CD8-positive, alpha-beta memory T cell (primary cell): ENCODE data around the gene PRMT7. TPM values are rescaled to one million over a fixed set of nuclear protein-coding genes. Genes with fewer than 3 reads are reported as not detected.
A peak's percentile ranks its signal among the peaks of the same experiment; 100 is the strongest.

Experiments used
- CTCF ChIA-PET: fragments of 350-600 bp; sonication (Branson Sonifier 250); formaldehyde crosslinking; loops from one replicate; lab custom pipeline; 2021; ENCODE audit warnings: antibody characterized with exemption; lab: Charles Lee
- POLR2A ChIA-PET: fragments of 350-600 bp; sonication (Branson Sonifier 250); formaldehyde crosslinking; loops from one replicate; lab custom pipeline; 2021; ENCODE audit warnings: antibody characterized with exemption; lab: Charles Lee
- DNase-seq, 5 donors: peaks; one replicate each; pipeline versions ENCODE4 v3.0.0 to v3.0.0-alpha.2; 2020 to 2022; ENCODE audit warnings: mixed read lengths in 1 of 5
- H3K27ac ChIP-seq: one replicate; pipeline ENCODE4 v1.7.0; 2013; ENCODE audit warnings: low read depth, mild to moderate bottlenecking, low read length, moderate library complexity
- H3K27me3 ChIP-seq: 2 replicates; pipeline ENCODE4 v1.7.0; 2013; ENCODE audit warnings: low read length, mild to moderate bottlenecking; ENCODE audit not compliant: insufficient read depth, poor library complexity, severe bottlenecking
- H3K36me3 ChIP-seq: 2 replicates; pipeline ENCODE4 v1.7.0; 2013; ENCODE audit warnings: mild to moderate bottlenecking, low read length, moderate library complexity; ENCODE audit not compliant: insufficient read depth
- H3K4me1 ChIP-seq: 2 replicates; pipeline ENCODE4 v1.7.0; 2013; ENCODE audit warnings: mild to moderate bottlenecking, low read length, moderate library complexity; ENCODE audit not compliant: insufficient read depth
- H3K4me3 ChIP-seq: 2 replicates; pipeline ENCODE4 v1.7.0; 2013; ENCODE audit warnings: mild to moderate bottlenecking, low read length
- H3K9me3 ChIP-seq: 2 replicates; pipeline ENCODE4 v1.7.0; 2013; ENCODE audit warnings: mild to moderate bottlenecking, low read length
- H3K27ac Mint-ChIP-seq, 8 donors: one replicate each; pipeline ENCODE4 v1.8.0; 2020 to 2021; ENCODE audit warnings: mixed read lengths in 8 of 8, mild to moderate bottlenecking in 6 of 8, inconsistent platforms in 3 of 8, moderate library complexity in 3 of 8
- H3K27me3 Mint-ChIP-seq, 2 donors: one replicate each; pipeline ENCODE4 v1.8.0; 2020 to 2021; ENCODE audit warnings: mixed read lengths in 2 of 2, mild to moderate bottlenecking in 1 of 2, moderate library complexity in 1 of 2
- H3K36me3 Mint-ChIP-seq, 3 donors: one replicate each; pipeline ENCODE4 v1.8.0; 2020 to 2021; ENCODE audit warnings: mixed read lengths in 3 of 3, inconsistent platforms in 1 of 3, mild to moderate bottlenecking in 1 of 3
- H3K4me1 Mint-ChIP-seq, 3 donors: one replicate each; pipeline ENCODE4 v1.8.0; 2020 to 2021; ENCODE audit warnings: mixed read lengths in 3 of 3, inconsistent platforms in 1 of 3, mild to moderate bottlenecking in 1 of 3
- H3K4me3 Mint-ChIP-seq, 7 donors: one replicate each; pipeline ENCODE4 v1.8.0; 2020 to 2021; ENCODE audit warnings: mixed read lengths in 7 of 7, mild to moderate bottlenecking in 6 of 7, moderate library complexity in 4 of 7, inconsistent platforms in 2 of 7
- H3K9me3 Mint-ChIP-seq, 5 donors: one replicate each; pipeline ENCODE4 v1.8.0; 2020 to 2022; ENCODE audit warnings: mixed read lengths in 5 of 5, mild to moderate bottlenecking in 3 of 5, moderate library complexity in 2 of 5, inconsistent platforms in 1 of 5
- polyA plus RNA-seq: library from polyadenylated mRNA; unstranded; fragments of 300-500 nt; fragmentation: Illumina TruSeq; gene quantifications from one replicate; pipeline ENCODE4 v1.2.3, GENCODE V29; 2021
- total RNA-seq, 2 experiments: library from RNA; stranded (reverse); gene quantifications; one replicate each; pipeline ENCODE4 v1.2.3, GENCODE V29; 2021

PRMT7 gene
- total and polyA plus RNA-seq, 3 experiments from 2014 or later = 41.8 to 67.5 (median 61.1) TPM

DNA sequence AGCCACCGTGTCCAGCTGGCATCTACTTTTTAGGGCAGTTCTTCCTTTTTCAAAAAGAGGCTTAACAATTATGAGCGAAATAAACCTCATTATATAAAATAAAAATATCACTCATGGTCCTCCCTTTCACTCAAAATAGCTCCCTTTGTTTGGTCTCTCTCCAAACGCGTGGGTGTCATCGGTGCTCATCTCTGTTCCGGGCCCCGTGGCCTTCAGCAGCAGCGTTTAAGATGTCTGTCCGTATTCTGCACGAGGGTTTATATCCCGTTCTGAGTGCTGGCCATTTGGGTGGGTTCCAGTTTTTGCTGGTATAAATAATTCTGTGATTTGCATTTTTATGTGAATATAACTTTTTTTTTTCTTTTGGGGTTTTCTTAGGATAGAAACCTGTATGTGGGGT lies 33.4 kb downstream of the PRMT7 start:
- Mint-ChIP-seq H3K4me1 (peaks cover 0 to 15% (median 3%) of the 10 kb centered on the region in 3 donors), H3K36me3 (peaks cover 14 to 90% (median 32%) of the 10 kb centered on the region in 3 donors), H3K4me3 (no peak overlapping the region), H3K9me3 (no peaks in the 10 kb centered on the region), H3K27ac (no peak overlapping the region), H3K27me3 (no peaks in the 10 kb centered on the region)
- no peak for DNase-seq
- Histone ChIP-seq H3K27me3 (no peaks in the 10 kb centered on the region), H3K4me3 (no peak overlapping the region), H3K9me3 (no peaks in the 10 kb centered on the region), H3K4me1 (no peaks in the 10 kb centered on the region), H3K36me3 (peaks cover 34% of the 10 kb centered on the region), H3K27ac (no peak overlapping the region)
- ChIA-PET CTCF (interaction anchor here (1.1 to 2.3 kb wide), 3 partner anchors 15 to 80 kb away, joined by 3 to 7 read pairs (median 3); partner anchors contain the start of gene SLC7A6), POLR2A (interaction anchor here (0.6 kb wide), 1 partner anchor 600 kb away, joined by 3 read pairs; no protein-coding TSS in a partner anchor)

DNA sequence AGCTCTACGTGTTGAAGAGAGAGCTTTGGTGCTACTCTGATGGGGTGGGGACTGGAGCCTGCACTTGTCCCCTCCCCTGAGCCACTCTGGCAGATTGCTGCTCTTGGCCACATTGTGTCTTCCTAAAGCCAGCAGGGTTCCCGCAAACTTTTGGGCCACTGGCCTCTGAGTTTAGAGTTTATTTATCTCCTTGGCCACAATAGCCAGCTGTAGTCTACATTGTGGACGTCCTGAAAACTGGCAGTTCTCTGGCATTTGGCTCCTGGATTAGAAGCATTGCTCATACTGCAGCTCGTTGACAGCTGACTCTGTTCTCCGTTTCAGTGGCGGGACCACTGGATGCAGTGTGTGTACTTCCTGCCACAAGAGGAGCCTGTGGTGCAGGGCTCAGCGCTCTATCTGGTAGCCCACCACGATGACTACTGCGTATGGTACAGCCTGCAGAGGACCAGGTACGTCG lies 34.6 kb downstream of the PRMT7 start:
- Mint-ChIP-seq H3K27ac (peak overlapping the region in 1 of 8 donors; percentile 46), H3K9me3 (no peaks in the 10 kb centered on the region), H3K36me3 (peaks cover 17 to 89% (median 28%) of the 10 kb centered on the region in 3 donors), H3K27me3 (no peaks in the 10 kb centered on the region), H3K4me3 (no peak overlapping the region), H3K4me1 (peaks cover 0 to 15% (median 3%) of the 10 kb centered on the region in 3 donors)
- no peak for DNase-seq
- POLR2A ChIA-PET = no interaction called here
- no peak overlapping the region for H3K4me3 ChIP-seq
- H3K4me1 ChIP-seq = no peaks in the 10 kb centered on the region
- no peak overlapping the region for H3K27ac ChIP-seq
- H3K27me3 ChIP-seq = no peaks in the 10 kb centered on the region
- CTCF ChIA-PET = interaction anchor here (2.3 kb wide), 1 partner anchor 81 kb away, joined by 7 read pairs; the partner anchor contains the start of gene SLC7A6
- H3K36me3 ChIP-seq = peaks cover 29% of the 10 kb centered on the region
- no peaks in the 10 kb centered on the region for H3K9me3 ChIP-seq

DNA sequence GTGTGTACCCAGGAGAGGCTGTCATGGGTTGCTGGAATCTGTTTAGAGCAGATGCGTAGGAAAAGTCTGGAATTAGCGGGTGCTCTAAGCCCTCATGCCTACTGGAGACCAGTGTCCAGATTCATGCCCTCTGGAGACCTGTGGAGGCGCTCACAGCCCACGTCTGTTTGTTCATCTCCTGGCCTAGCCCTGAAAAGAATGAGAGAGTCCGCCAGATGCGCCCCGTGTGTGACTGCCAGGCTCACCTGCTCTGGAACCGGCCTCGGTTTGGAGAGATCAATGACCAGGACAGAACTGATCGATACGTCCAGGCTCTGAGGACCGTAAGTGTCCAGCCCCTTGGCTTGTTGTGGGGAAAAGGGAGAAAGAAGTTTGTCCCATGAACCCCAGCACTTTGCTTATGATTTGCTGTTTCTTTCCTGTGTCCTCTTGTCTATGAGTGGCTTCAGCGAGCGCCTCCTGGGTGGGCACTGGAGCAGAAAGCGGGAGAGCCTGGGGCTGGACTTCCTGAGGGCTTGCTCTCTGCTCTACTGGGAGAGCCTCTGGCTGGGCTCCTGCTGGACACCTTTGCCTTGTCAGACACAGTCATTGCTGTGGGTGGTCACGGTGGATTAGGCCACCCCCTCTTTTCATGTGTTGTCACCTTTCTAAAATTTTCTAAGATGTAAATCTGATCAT lies 35.3 kb downstream of the PRMT7 start:
- Mint-ChIP-seq H3K4me1 (peaks cover 0 to 15% (median 3%) of the 10 kb centered on the region in 3 donors), H3K27ac (peak overlapping the region in 1 of 8 donors; percentile 90), H3K9me3 (no peaks in the 10 kb centered on the region), H3K36me3 (peaks cover 12 to 87% (median 24%) of the 10 kb centered on the region in 3 donors), H3K4me3 (no peak overlapping the region), H3K27me3 (no peaks in the 10 kb centered on the region)
- no peak overlapping the region for H3K27ac ChIP-seq
- H3K4me1 ChIP-seq = no peaks in the 10 kb centered on the region
- no peak overlapping the region for H3K4me3 ChIP-seq
- H3K27me3 ChIP-seq = no peaks in the 10 kb centered on the region
- H3K36me3 ChIP-seq = peaks cover 27% of the 10 kb centered on the region
- H3K9me3 ChIP-seq = no peaks in the 10 kb centered on the region
- ChIA-PET POLR2A (no interaction called here), CTCF (interaction anchor here (2.3 kb wide), 1 partner anchor 82 kb away, joined by 7 read pairs; the partner anchor contains the start of gene SLC7A6)
- DNase-seq = no peak

DNA sequence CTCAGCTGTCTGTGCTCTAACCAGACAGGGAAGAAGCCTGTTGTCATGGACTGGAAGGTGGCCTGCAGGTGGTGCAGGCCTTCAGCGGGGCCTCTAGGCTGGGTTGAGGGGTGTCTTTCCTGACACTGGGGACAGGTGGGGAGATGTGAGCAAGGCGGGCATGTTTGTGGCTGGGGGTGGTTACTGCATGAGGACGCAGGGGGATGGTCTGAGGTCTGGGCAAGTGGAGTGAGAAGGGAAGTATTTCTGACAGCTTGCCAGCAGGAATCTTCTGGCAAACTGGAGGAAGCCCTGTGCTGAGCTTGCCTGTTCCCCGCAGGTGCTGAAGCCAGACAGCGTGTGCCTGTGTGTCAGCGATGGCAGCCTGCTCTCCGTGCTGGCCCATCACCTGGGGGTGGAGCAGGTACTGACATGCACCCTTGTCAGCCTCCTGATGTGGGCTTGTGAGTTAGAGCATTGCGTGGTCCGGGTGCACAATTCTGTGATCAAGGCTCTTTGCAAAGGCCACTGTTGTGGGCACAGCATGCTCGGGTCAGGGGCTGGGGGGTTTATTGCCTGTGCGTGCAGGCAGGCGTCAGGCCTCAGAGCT lies 36.2 kb downstream of the PRMT7 start:
- Histone ChIP-seq H3K4me3 (no peak overlapping the region), H3K36me3 (peaks cover 26% of the 10 kb centered on the region), H3K4me1 (no peaks in the 10 kb centered on the region), H3K27ac (no peak overlapping the region), H3K9me3 (no peaks in the 10 kb centered on the region), H3K27me3 (no peaks in the 10 kb centered on the region)
- Mint-ChIP-seq H3K9me3 (no peaks in the 10 kb centered on the region), H3K27ac (peak overlapping the region in 2 of 8 donors; percentile 36 to 90), H3K4me1 (peaks cover 0 to 15% (median 3%) of the 10 kb centered on the region in 3 donors), H3K4me3 (no peak overlapping the region), H3K36me3 (peaks cover 12 to 87% (median 22%) of the 10 kb centered on the region in 3 donors), H3K27me3 (no peaks in the 10 kb centered on the region)
- ChIA-PET CTCF (interaction anchor here (1.0 to 1.2 kb wide), 2 partner anchors 9 to 18 kb away, joined by 3 read pairs; no protein-coding TSS in a partner anchor), POLR2A (interaction anchor here (1.0 kb wide), 1 partner anchor 13 kb away, joined by 3 read pairs; no protein-coding TSS in a partner anchor)
- no peak for DNase-seq

DNA sequence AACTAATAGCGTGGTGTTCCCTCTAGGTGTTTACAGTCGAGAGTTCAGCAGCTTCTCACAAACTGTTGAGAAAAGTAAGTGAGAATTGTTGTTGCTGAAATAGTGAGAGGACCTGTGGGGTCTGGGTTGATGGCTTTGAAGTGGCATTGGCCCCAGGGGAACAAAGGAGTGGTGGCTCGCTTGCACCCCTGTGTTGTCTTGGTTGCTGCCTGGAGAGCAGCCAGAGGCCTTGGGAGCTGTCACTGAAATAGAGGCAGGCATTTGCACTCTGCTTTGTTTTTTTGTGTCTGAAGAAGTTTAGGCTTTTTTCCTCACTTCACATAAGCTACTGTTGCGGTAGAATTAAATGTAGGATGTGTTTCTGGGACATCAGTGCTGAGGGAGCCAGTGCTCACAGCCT lies 36.8 kb downstream of the PRMT7 start:
- Histone ChIP-seq H3K27me3 (no peaks in the 10 kb centered on the region), H3K4me1 (no peaks in the 10 kb centered on the region), H3K9me3 (no peaks in the 10 kb centered on the region), H3K4me3 (no peak overlapping the region), H3K36me3 (peaks cover 27% of the 10 kb centered on the region), H3K27ac (no peak overlapping the region)
- H3K9me3 Mint-ChIP-seq = no peaks in the 10 kb centered on the region
- no peak for DNase-seq
- H3K27ac Mint-ChIP-seq = peak overlapping the region in 1 of 8 donors; percentile 36
- no peak overlapping the region for H3K4me3 Mint-ChIP-seq
- peaks cover 0 to 15% (median 3%) of the 10 kb centered on the region in 3 donors for H3K4me1 Mint-ChIP-seq
- POLR2A ChIA-PET = interaction anchor here (1.0 kb wide), 1 partner anchor 13 kb away, joined by 3 read pairs; no protein-coding TSS in a partner anchor
- no peaks in the 10 kb centered on the region for H3K27me3 Mint-ChIP-seq
- peaks cover 12 to 86% (median 22%) of the 10 kb centered on the region in 3 donors for H3K36me3 Mint-ChIP-seq
- CTCF ChIA-PET = interaction anchor here (1.0 to 1.2 kb wide), 2 partner anchors 8 to 19 kb away, joined by 3 read pairs; no protein-coding TSS in a partner anchor

DNA sequence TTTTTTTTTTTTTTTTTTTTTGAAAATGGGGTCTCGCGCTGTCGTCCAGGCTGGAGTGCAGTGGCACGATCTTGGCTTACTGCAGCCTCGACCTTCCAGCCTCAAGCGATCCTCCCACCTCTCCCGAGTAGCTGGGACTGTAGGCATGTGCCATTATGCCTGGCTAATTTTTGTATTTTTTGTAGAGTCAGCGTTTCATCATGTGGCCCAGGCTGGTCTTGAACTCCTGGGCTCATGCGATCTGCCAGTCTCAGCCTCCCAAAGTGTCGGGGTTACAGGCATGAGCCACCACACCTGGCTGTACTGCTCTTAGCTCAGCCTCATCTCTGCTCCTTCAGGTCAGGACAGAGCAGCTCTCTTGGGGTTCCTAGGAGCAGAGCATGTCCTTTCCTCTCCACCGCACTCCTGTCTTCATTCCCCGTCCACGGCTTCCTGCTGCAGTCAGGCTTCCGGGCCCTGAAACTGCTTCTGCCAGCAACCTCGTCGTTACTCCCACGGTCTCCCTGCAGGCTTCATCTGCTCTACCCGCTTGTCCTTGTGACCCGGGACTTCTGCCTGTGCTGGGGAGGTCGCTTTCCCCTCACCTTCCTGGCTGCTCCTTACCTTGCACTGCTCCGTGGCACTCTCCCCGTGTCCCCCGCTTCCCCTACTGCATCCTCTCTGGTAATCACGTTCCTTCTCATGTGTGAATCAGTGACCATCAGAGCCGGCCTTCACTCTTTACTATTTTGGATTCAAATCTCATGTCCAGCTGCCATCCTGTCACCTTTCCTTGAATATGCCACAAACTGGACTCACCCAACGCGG lies 38.0 kb downstream of the PRMT7 start:
- DNase-seq = no peak
- ChIA-PET POLR2A (no interaction called here), CTCF (interaction anchor here (0.7 kb wide), 1 partner anchor 428 kb away, joined by 3 read pairs; no protein-coding TSS in a partner anchor)
- H3K9me3 ChIP-seq = no peaks in the 10 kb centered on the region
- H3K9me3 Mint-ChIP-seq = no peaks in the 10 kb centered on the region
- no peaks in the 10 kb centered on the region for H3K27me3 ChIP-seq
- H3K27ac Mint-ChIP-seq = peak overlapping the region in 1 of 8 donors; percentile 12
- peaks cover 0 to 15% (median 4%) of the 10 kb centered on the region in 3 donors for H3K4me1 Mint-ChIP-seq
- H3K4me3 Mint-ChIP-seq = peak overlapping the region in 1 of 7 donors; percentile 8
- no peak overlapping the region for H3K27ac ChIP-seq
- no peaks in the 10 kb centered on the region for H3K4me1 ChIP-seq
- H3K36me3 Mint-ChIP-seq = peaks cover 12 to 89% (median 17%) of the 10 kb centered on the region in 3 donors
- H3K4me3 ChIP-seq = no peak overlapping the region
- peaks cover 30% of the 10 kb centered on the region for H3K36me3 ChIP-seq
- H3K27me3 Mint-ChIP-seq = no peaks in the 10 kb centered on the region

DNA sequence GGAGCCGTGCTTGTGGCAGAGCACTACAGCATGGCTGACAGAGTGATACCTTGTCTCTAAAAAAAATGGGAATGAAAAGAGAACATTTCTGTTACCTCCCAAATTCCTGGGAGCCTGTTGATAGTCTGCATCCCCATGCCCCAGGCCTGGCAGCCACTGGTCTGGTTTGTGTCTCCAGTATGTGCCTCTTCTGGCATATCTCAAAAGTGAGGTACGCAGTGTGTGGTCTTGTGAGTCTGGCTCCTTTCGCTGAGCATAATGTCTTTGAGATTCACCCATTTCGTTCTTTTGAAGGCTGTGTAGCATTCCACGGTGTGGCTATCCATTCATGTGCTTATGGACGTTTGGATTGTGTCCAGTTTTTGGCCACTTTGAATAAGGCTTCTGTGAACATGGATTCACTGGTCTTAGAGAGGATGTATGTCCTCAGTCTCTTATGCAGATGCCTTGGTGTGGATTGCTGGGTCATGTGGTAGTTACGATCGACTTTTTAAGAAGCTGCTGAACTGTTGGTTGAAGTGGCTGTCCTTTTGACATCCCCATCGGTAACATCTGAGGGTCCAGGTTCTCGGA lies 39.1 kb downstream of the PRMT7 start:
- ChIA-PET POLR2A (no interaction called here), CTCF (no interaction called here)
- H3K36me3 Mint-ChIP-seq = peaks cover 12 to 94% (median 20%) of the 10 kb centered on the region in 3 donors
- H3K4me3 Mint-ChIP-seq = no peak overlapping the region
- Histone ChIP-seq H3K4me1 (no peaks in the 10 kb centered on the region), H3K36me3 (peaks cover 30% of the 10 kb centered on the region), H3K27me3 (no peaks in the 10 kb centered on the region), H3K4me3 (no peak overlapping the region), H3K27ac (no peak overlapping the region), H3K9me3 (no peaks in the 10 kb centered on the region)
- H3K4me1 Mint-ChIP-seq = peaks cover 0 to 19% (median 2%) of the 10 kb centered on the region in 3 donors
- H3K27me3 Mint-ChIP-seq = no peaks in the 10 kb centered on the region
- H3K9me3 Mint-ChIP-seq = no peaks in the 10 kb centered on the region
- no peak for DNase-seq
- H3K27ac Mint-ChIP-seq = peak overlapping the region in 1 of 8 donors; percentile 63
